Epidermal melanocyte (primary cell): ENCODE measurements around the gene CLDN3.
A peak's percentile ranks its signal among the peaks of the same experiment; 100 is the strongest.

Experiments
- DNase-seq: peaks from one replicate; pipeline ENCODE4 v3.0.0; 2011; ENCODE audit warnings: low spot score; ENCODE audit not compliant: insufficient read length

CLDN3 gene

GRCh38 chr7:73770860-73771670 is 995 bp upstream of the CLDN3 start:
- DNase-seq: no peak

- no peak for DNase-seq
These were observed 529 bp downstream of the CLDN3 start for GRCh38 chr7:73769481-73770001.

GRCh38 chr7:73768641-73769480 is 1.2 kb downstream of the CLDN3 start:
- DNase-seq: no peak

GRCh38 chr7:73766556-73767229 is 3.4 kb downstream of the CLDN3 start:
- no peak for DNase-seq

GRCh38 chr7:73762659-73762999 is 7.4 kb downstream of the CLDN3 start:
- no peak for DNase-seq

GRCh38 chr7:73761854-73762658 is 8.0 kb downstream of the CLDN3 start:
- no peak for DNase-seq

- DNase-seq: no peak
These were observed 11.4 kb downstream of the CLDN3 start for GRCh38 chr7:73758581-73759138.

- no peak for DNase-seq
These were observed 19.9 kb downstream of the CLDN3 start for GRCh38 chr7:73749931-73750776.

- DNase-seq: no peak
These were observed 23.7 kb downstream of the CLDN3 start for GRCh38 chr7:73746378-73746777.

- DNase-seq: no peak
These were observed 27.1 kb downstream of the CLDN3 start for GRCh38 chr7:73742753-73743641.

- no peak for DNase-seq
These were observed 27.7 kb downstream of the CLDN3 start for GRCh38 chr7:73742338-73742752.

GRCh38 chr7:73741600-73741999 is 28.5 kb downstream of the CLDN3 start:
- DNase-seq: no peak

- DNase-seq: no peak
These were observed 29.3 kb downstream of the CLDN3 start for GRCh38 chr7:73740771-73741170.

- no peak for DNase-seq
These were observed 29.9 kb downstream of the CLDN3 start for GRCh38 chr7:73740212-73740611.

- DNase-seq: no peak
These were observed 30.7 kb downstream of the CLDN3 start for GRCh38 chr7:73739387-73739767.

- peak; percentile 93 for DNase-seq
These were observed 31.3 kb downstream of the CLDN3 start, which contains the start of gene ABHD11 for GRCh38 chr7:73738612-73739386. Gene ABHD11, minus strand, starts transcription at chr7:73738802. Its CDS starts 32 bp downstream, at chr7:73738770.

GRCh38 chr7:73738220-73738611 is 31.9 kb downstream of the CLDN3 start:
- DNase-seq: peak; percentile 54
